ENCODE results near the gene TMEM109. TPM values are rescaled to one million over a fixed set of nuclear protein-coding genes. Genes with fewer than 3 reads are reported as not detected.

TMEM109 gene
- total RNA-seq, 4 donors from 2014 or later, result 35.2 to 47.2 (median 45.1) TPM

DNA sequence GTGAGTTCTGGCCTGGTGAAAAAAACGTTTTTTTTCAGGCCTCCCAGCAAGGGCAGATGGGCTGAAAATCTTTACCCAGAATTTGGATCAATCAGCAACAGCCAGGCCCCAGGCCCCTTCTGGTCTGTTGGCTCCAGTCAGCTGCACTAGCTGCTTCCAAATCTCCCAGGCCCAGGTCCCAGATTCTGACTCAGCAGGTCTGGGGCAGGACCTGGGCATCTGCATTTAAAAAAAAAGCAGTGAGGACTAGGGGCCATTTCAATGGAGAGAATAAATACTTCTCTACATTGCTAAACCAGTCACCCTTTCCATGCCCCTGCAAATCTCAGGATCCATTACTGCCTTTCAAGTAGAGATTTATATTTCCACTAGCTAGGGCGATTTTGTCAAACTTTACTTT, 33.7 kb downstream of the TMEM109 start:
- DNase-seq, result no peak
- H3K4me3 ChIP-seq, result no peak overlapping the region
- in situ Hi-C loops (cut with MboI; ENCODE audit: low pct_ligation_motif_present in 1 of 4, low pct_unique_long_range_greater_than_20kb in 1 of 4, low sequenced_read_pairs in 3 of 4), result no loop called here
- H3K27me3 ChIP-seq, result no peaks in the 10 kb centered on the region
- WGBS, 2 donors (ENCODE audit: low coverage in 1 of 2), result 52 to 93% methylated on average over 1 to 2 of the region's 2 CpGs
- H3K9me3 ChIP-seq, result no peaks in the 10 kb centered on the region
- peaks cover 0 to 36% (median 12%) of the 10 kb centered on the region in 4 donors for H3K4me1 ChIP-seq
- H3K27ac ChIP-seq, result peak overlapping the region in 2 of 4 donors; percentile 4 to 11
- intact Hi-C loops (cut with DNase I; ENCODE audit: low total_unique reads), result no loop called here
- no peaks in the 10 kb centered on the region for H3K36me3 ChIP-seq
- no peak for TF ChIP-seq POLR2A (IDR thresholded peaks at IDR 0.05)
- TF ChIP-seq CTCF (IDR thresholded peaks at IDR 0.05), result no peak
- no peak for TF ChIP-seq POLR2AphosphoS5 (IDR thresholded peaks at IDR 0.05)
- no peak for TF ChIP-seq EP300 (IDR thresholded peaks at IDR 0.05; ENCODE audit: low read depth)

GRCh38 chr11:60948250-60948649, 34.3 kb downstream of the TMEM109 start:
- in situ Hi-C loops (cut with MboI; ENCODE audit: low pct_ligation_motif_present in 1 of 4, low pct_unique_long_range_greater_than_20kb in 1 of 4, low sequenced_read_pairs in 3 of 4) (no loop called here), intact Hi-C loops (cut with DNase I; ENCODE audit: low total_unique reads) (no loop called here)
- no peaks in the 10 kb centered on the region for H3K36me3 ChIP-seq
- no peak overlapping the region for H3K4me3 ChIP-seq
- no peaks in the 10 kb centered on the region for H3K27me3 ChIP-seq
- TF ChIP-seq POLR2A (IDR thresholded peaks at IDR 0.05) (no peak), POLR2AphosphoS5 (IDR thresholded peaks at IDR 0.05) (no peak), CTCF (IDR thresholded peaks at IDR 0.05) (no peak), EP300 (IDR thresholded peaks at IDR 0.05; ENCODE audit: low read depth) (no peak)
- H3K4me1 ChIP-seq, result peaks cover 0 to 38% (median 11%) of the 10 kb centered on the region in 4 donors
- no peaks in the 10 kb centered on the region for H3K9me3 ChIP-seq
- WGBS, 2 donors (ENCODE audit: low coverage in 1 of 2), result 85 to 100% methylated on average over 1 to 5 of the region's 5 CpGs
- H3K27ac ChIP-seq, result peak overlapping the region in 1 of 4 donors; percentile 39
- DNase-seq, result no peak

DNA sequence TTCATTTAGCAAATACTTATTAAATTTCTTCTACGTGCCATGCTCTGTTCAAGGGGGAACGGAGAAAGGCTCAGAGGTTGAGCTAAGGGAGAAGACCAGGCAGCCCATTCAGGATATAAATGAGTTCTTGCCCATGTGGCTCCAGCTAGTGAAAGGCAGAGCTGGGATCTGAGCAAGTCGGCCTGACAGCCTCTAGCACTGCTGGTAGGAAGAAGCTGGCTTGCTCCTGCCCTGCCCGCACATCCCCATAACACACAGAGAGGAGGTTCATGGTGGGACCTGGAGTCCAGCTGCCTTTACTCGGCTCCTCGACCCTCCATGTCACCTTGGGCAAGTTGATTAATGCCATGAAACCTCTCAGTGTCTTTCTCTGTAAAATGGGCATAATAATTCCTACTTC, 36.1 kb downstream of the TMEM109 start:
- Histone ChIP-seq H3K36me3 (no peaks in the 10 kb centered on the region), H3K27ac (peak overlapping the region; percentile 4 to 85 (median 82)), H3K9me3 (no peaks in the 10 kb centered on the region), H3K4me3 (peak overlapping the region in 3 of 4 donors; percentile 35 to 56 (median 44)), H3K27me3 (no peaks in the 10 kb centered on the region), H3K4me1 (peaks cover 0 to 35% (median 9%) of the 10 kb centered on the region in 4 donors)
- WGBS, 2 donors (ENCODE audit: low coverage in 1 of 2), result 72 to 80% methylated on average over 5 to 6 of the region's 6 CpGs
- no peak for TF ChIP-seq EP300 (IDR thresholded peaks at IDR 0.05; ENCODE audit: low read depth)
- no peak for TF ChIP-seq POLR2AphosphoS5 (IDR thresholded peaks at IDR 0.05)
- no peak for TF ChIP-seq POLR2A (IDR thresholded peaks at IDR 0.05)
- no peak for TF ChIP-seq CTCF (IDR thresholded peaks at IDR 0.05)
- no peak for DNase-seq
- in situ Hi-C loops (cut with MboI; ENCODE audit: low pct_ligation_motif_present in 1 of 4, low pct_unique_long_range_greater_than_20kb in 1 of 4, low sequenced_read_pairs in 3 of 4) (no loop called here), intact Hi-C loops (cut with DNase I; ENCODE audit: low total_unique reads) (no loop called here)

GRCh38 chr11:60950933-60951605, 37.1 kb downstream of the TMEM109 start:
- H3K27ac ChIP-seq, result peak overlapping the region; percentile 80 to 87 (median 85)
- H3K4me3 ChIP-seq, result peak overlapping the region; percentile 35 to 56 (median 44)
- intact Hi-C loops (cut with DNase I; ENCODE audit: low total_unique reads) (no loop called here), in situ Hi-C loops (cut with MboI; ENCODE audit: low pct_ligation_motif_present in 1 of 4, low pct_unique_long_range_greater_than_20kb in 1 of 4, low sequenced_read_pairs in 3 of 4) (no loop called here)
- H3K27me3 ChIP-seq, result no peaks in the 10 kb centered on the region
- no peaks in the 10 kb centered on the region for H3K36me3 ChIP-seq
- 0 to 51% methylated on average over 1 to 62 of the region's 86 CpGs for WGBS, 2 donors (ENCODE audit: low coverage in 1 of 2)
- no peak for DNase-seq
- no peaks in the 10 kb centered on the region for H3K9me3 ChIP-seq
- peaks cover 0 to 35% (median 9%) of the 10 kb centered on the region in 4 donors for H3K4me1 ChIP-seq
- TF ChIP-seq CTCF (IDR thresholded peaks at IDR 0.05) (no peak), EP300 (IDR thresholded peaks at IDR 0.05; ENCODE audit: low read depth) (no peak), POLR2A (IDR thresholded peaks at IDR 0.05) (no peak), POLR2AphosphoS5 (IDR thresholded peaks at IDR 0.05) (no peak)
